ENCODE results near the gene HOXA3.

GRCh38 chr7:27165996-27166530 is 13.7 kb upstream of the HOXA3 start:
- no peak for TF ChIP-seq ZNF274 (IDR thresholded peaks at IDR 0.05; ENCODE audit: borderline replicate concordance, low read depth, low read length)
- TF ChIP-seq ZC3H4 (CRISPR knock-in tag; IDR thresholded peaks at IDR 0.05; ENCODE audit: borderline replicate concordance): no peak
- no peak for TF ChIP-seq USF1 (CRISPR knock-in tag; IDR thresholded peaks at IDR 0.05)
- no peak for TF ChIP-seq ATF2 (CRISPR knock-in tag; IDR thresholded peaks at IDR 0.05)
- TF ChIP-seq E2F4 (CRISPR knock-in tag; IDR thresholded peaks at IDR 0.05; ENCODE audit: low read depth): no peak
- TF ChIP-seq CHD1 (IDR thresholded peaks at IDR 0.05; ENCODE audit: low read length): no peak
- TF ChIP-seq CREB3L1 (IDR thresholded peaks at IDR 0.05; ENCODE audit: borderline replicate concordance, low read depth): no peak

Measured in K562 (cell line).